HCT116 (cell line): ENCODE measurements around the gene ADARB2. TPM values are rescaled to one million over a fixed set of nuclear protein-coding genes. Genes with fewer than 3 reads are reported as not detected.

Source experiments
- ATAC-seq: fragments of 200-7000 bp; cut with Tn5 transposase; 2 replicates; pipeline ENCODE4 v1.9.1; 2020; ENCODE audit warnings: mild to moderate bottlenecking, moderate library complexity
- BruUV-seq: library from RNA; stranded (reverse); fragments of 400-500 nt; replicated peaks from 2 replicates; lab custom pipeline; 2021; lab: Mats Ljungman, UMichigan
- CTCF ChIA-PET: fragments of 300-600 bp; sonication (Branson Sonifier 250); formaldehyde crosslinking; loops from one replicate; lab custom pipeline; 2021; ENCODE audit warnings: antibody characterized with exemption; lab: Charles Lee
- POLR2A ChIA-PET: fragments of 300-600, 350-600 bp; sonication (Branson Sonifier 250); formaldehyde crosslinking; loops from one replicate; lab custom pipeline; 2021; ENCODE audit warnings: antibody characterized with exemption; lab: Charles Lee
- RAD21 ChIA-PET, 2 experiments: fragments of 300-600 bp; sonication (Branson Sonifier 250); formaldehyde crosslinking; loops; one replicate each; lab custom pipeline; 2023; ENCODE audit warnings: low total read pairs in 2 of 2; ENCODE audit not compliant: uncharacterized antibody in 2 of 2, unreplicated experiment in 2 of 2, low non-redundant PET in 1 of 2; lab: Charles Lee
- DNase-seq: peaks from one replicate; pipeline ENCODE4 v3.0.0-alpha.2; 2010; ENCODE audit warnings: low read depth, low spot score
- H2AFZ ChIP-seq: fragments of 200-600 bp; shearing (Covaris generic), sonication (generic); 2 replicates; pipeline ENCODE4 v1.6.1; 2017; ENCODE audit warnings: low read depth, mixed run types, mixed read lengths, antibody characterized with exemption, low read length; ENCODE audit not compliant: poor library complexity, severe bottlenecking
- H3K27ac ChIP-seq: 2 replicates; pipeline ENCODE4 v1.5.1; 2012; ENCODE audit warnings: low read depth, low read length
- H3K27me3 ChIP-seq: fragments of 200-600 bp; sonication (generic); 2 replicates; pipeline ENCODE4 v1.6.1; 2016; ENCODE audit warnings: mixed run types, low read length, mixed read lengths; ENCODE audit not compliant: insufficient read depth
- H3K36me3 ChIP-seq, 2 experiments: fragments of 200-500 bp in 1 of 2; fragments of 200-600 bp in 1 of 2; sonication (Bioruptor generic) in 1 of 2; sonication (generic) in 1 of 2; 2 replicates each; pipeline versions ENCODE4 v1.5.1 to v1.6.1; 2014 to 2016; ENCODE audit warnings: low read length in 2 of 2, inconsistent platforms in 1 of 2, mixed read lengths in 1 of 2, mixed run types in 1 of 2; ENCODE audit not compliant: insufficient read depth in 2 of 2, control insufficient read depth in 1 of 2
- H3K4me1 ChIP-seq, 2 experiments: fragments of 200-600 bp in 1 of 2; sonication (generic) in 1 of 2; 2 replicates each; pipeline versions ENCODE4 v1.5.1 to v1.6.1; 2012 to 2017; ENCODE audit warnings: low read length in 2 of 2, inconsistent platforms in 1 of 2, mild to moderate bottlenecking in 1 of 2, mixed read lengths in 1 of 2, mixed run types in 1 of 2, moderate library complexity in 1 of 2; ENCODE audit not compliant: insufficient read depth in 2 of 2, control insufficient read depth in 1 of 2
- H3K4me2 ChIP-seq: fragments of 200-600 bp; sonication (generic); 2 replicates; pipeline ENCODE4 v1.6.1; 2017; ENCODE audit warnings: mixed run types, low read length, mixed read lengths
- H3K4me3 ChIP-seq, 2 experiments: fragments of 200-600 bp in 1 of 2; sonication (generic) in 1 of 2; replicated peaks in 1 of 2; 2 replicates each; pipeline ENCODE4 v1.5.1; 2011 to 2016; ENCODE audit warnings: low read length in 2 of 2, control low read depth in 1 of 2, low read depth in 1 of 2, mild to moderate bottlenecking in 1 of 2, mixed read lengths in 1 of 2, mixed run types in 1 of 2
- H3K79me2 ChIP-seq: fragments of 200-600 bp; sonication (generic); 2 replicates; pipeline ENCODE4 v1.6.1; 2017; ENCODE audit warnings: mild to moderate bottlenecking, mixed run types, low read length, moderate library complexity, mixed read lengths; ENCODE audit not compliant: insufficient read depth
- H3K9ac ChIP-seq: fragments of 200-600 bp; sonication (generic); 2 replicates; pipeline ENCODE4 v1.6.1; 2016; ENCODE audit warnings: low read length, mixed read lengths
- H3K9me2 ChIP-seq: fragments of 200-600 bp; sonication (generic), shearing (Covaris generic); 2 replicates; pipeline ENCODE4 v1.6.1; 2017; ENCODE audit warnings: mixed run types, mild to moderate bottlenecking, moderate library complexity; ENCODE audit not compliant: insufficient read depth
- H3K9me3 ChIP-seq, 2 experiments: fragments of 200-500 bp in 1 of 2; fragments of 200-600 bp in 1 of 2; sonication (Bioruptor generic) in 1 of 2; sonication (generic) in 1 of 2; 2 replicates each; pipeline ENCODE4 v1.6.1; 2014 to 2017; ENCODE audit warnings: low read length in 2 of 2, mixed read lengths in 2 of 2, inconsistent platforms in 1 of 2, low read depth in 1 of 2, mild to moderate bottlenecking in 1 of 2, mixed run types in 1 of 2, moderate library complexity in 1 of 2; ENCODE audit not compliant: control insufficient read depth in 1 of 2, insufficient read depth in 1 of 2
- H4K20me1 ChIP-seq: fragments of 200-600 bp; sonication (generic), shearing (Covaris generic); 2 replicates; pipeline ENCODE4 v1.6.1; 2017; ENCODE audit warnings: mixed run types, mild to moderate bottlenecking, moderate library complexity; ENCODE audit not compliant: insufficient read depth
- CBX3 ChIP-seq: IDR thresholded peaks from 2 replicates; pipeline ENCODE4 v1.6.1; 2012; ENCODE audit warnings: low read depth
- POLR2AphosphoS5 ChIP-seq: IDR thresholded peaks from 2 replicates; pipeline ENCODE4 v1.6.1; 2011; ENCODE audit warnings: mild to moderate bottlenecking, low read depth, low read length, moderate library complexity
- SIN3A ChIP-seq: IDR thresholded peaks from 2 replicates; pipeline ENCODE4 v1.6.1; 2012; ENCODE audit warnings: low read depth
- SP1 ChIP-seq: IDR thresholded peaks from 2 replicates; pipeline ENCODE4 v1.6.1; 2012; ENCODE audit warnings: low read depth
- SRF ChIP-seq: IDR thresholded peaks from 2 replicates; pipeline ENCODE4 v1.6.1; 2012; ENCODE audit warnings: low read depth
- TCF7L2 ChIP-seq: IDR thresholded peaks from 2 replicates; pipeline ENCODE4 v1.7.0; 2011; ENCODE audit warnings: borderline replicate concordance, inconsistent platforms; ENCODE audit not compliant: insufficient read depth, insufficient read length; ENCODE audit errors: extremely low read depth
- YY1 ChIP-seq: IDR thresholded peaks from 2 replicates; pipeline ENCODE4 v1.6.1; 2011; ENCODE audit warnings: low read length, low read depth, moderate library complexity, mild to moderate bottlenecking; ENCODE audit not compliant: insufficient replicate concordance; ENCODE audit errors: extremely low read depth
- ZNF274 ChIP-seq: fragments of 200-500 bp; sonication (Bioruptor generic); IDR thresholded peaks from 2 replicates; pipeline ENCODE4 v1.6.1; 2014; ENCODE audit warnings: mild to moderate bottlenecking, low read depth, low read length, inconsistent platforms
- intact Hi-C: fragments of 100-400 bp; cut with micrococcal nuclease; formaldehyde crosslinking; loops from 2 replicates; pipeline ENCODE4 v1.10.0; 2022
- total RNA-seq: library from RNA; stranded (reverse); gene quantifications from one replicate; pipeline ENCODE4 v1.2.1, GENCODE V29; 2021; ENCODE audit not compliant: unreplicated experiment
- TF ChIP-seq, protein P1 (sequence below): IDR thresholded peaks from 2 replicates; pipeline ENCODE4 v1.6.1; 2012
- TF ChIP-seq, protein P2 (sequence below): IDR thresholded peaks from 2 replicates; pipeline ENCODE4 v1.6.1; 2012
- TF ChIP-seq, protein P3 (sequence below): IDR thresholded peaks from 2 replicates; pipeline ENCODE4 v1.6.1; 2012; ENCODE audit warnings: low read depth

ADARB2 gene
- total RNA-seq, 1 experiment from 2014 or later, result not detected

DNA sequence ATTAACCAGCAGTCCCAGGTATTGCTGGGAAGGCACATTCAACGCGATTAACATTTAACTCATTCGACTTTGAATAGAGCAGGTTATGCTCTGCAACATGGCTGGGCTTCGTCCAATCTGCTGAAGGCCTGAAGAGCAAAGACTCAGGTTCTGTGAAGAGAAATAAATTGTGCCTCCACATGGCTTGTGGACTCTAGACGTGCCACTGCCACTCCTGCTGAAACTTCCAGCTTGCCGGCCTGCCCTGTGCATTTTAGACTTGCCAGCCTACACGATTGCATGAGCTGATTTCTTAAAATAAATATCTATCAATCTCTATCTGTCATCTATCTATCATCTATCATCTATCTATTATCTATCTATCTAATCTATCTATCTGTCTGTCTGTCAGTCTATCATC, 543.2 kb downstream of the ADARB2 start:
- POLR2A ChIA-PET, result no interaction called here

More for the DNA sequence above, 543.2 kb downstream of the ADARB2 start:
- CTCF ChIA-PET, result no interaction called here
- ATAC-seq (no peak), DNase-seq (no peak)
- Histone ChIP-seq H3K9me2 (no peaks in the 10 kb centered on the region), H3K4me2 (no peak overlapping the region), H3K79me2 (no peaks in the 10 kb centered on the region), H3K36me3 (no peaks in the 10 kb centered on the region), H3K9me3 (no peaks in the 10 kb centered on the region), H2AFZ (no peak overlapping the region), H3K4me3 (no peak overlapping the region), H3K9ac (no peak overlapping the region), H3K27ac (no peak overlapping the region), H3K27me3 (peaks cover 50% of the 10 kb centered on the region), H3K4me1 (no peaks in the 10 kb centered on the region), H4K20me1 (no peaks in the 10 kb centered on the region)
- TF ChIP-seq POLR2AphosphoS5 (no peak), CBX3 (no peak), SP1 (no peak), TCF7L2 (no peak), SRF (no peak), SIN3A (no peak), YY1 (no peak), ZNF274 (no peak)
- TF ChIP-seq, protein P1, sequence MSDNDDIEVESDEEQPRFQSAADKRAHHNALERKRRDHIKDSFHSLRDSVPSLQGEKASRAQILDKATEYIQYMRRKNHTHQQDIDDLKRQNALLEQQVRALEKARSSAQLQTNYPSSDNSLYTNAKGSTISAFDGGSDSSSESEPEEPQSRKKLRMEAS, result no peak
- TF ChIP-seq, protein P2, sequence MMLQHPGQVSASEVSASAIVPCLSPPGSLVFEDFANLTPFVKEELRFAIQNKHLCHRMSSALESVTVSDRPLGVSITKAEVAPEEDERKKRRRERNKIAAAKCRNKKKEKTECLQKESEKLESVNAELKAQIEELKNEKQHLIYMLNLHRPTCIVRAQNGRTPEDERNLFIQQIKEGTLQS, result no peak
- TF ChIP-seq, protein P3, sequence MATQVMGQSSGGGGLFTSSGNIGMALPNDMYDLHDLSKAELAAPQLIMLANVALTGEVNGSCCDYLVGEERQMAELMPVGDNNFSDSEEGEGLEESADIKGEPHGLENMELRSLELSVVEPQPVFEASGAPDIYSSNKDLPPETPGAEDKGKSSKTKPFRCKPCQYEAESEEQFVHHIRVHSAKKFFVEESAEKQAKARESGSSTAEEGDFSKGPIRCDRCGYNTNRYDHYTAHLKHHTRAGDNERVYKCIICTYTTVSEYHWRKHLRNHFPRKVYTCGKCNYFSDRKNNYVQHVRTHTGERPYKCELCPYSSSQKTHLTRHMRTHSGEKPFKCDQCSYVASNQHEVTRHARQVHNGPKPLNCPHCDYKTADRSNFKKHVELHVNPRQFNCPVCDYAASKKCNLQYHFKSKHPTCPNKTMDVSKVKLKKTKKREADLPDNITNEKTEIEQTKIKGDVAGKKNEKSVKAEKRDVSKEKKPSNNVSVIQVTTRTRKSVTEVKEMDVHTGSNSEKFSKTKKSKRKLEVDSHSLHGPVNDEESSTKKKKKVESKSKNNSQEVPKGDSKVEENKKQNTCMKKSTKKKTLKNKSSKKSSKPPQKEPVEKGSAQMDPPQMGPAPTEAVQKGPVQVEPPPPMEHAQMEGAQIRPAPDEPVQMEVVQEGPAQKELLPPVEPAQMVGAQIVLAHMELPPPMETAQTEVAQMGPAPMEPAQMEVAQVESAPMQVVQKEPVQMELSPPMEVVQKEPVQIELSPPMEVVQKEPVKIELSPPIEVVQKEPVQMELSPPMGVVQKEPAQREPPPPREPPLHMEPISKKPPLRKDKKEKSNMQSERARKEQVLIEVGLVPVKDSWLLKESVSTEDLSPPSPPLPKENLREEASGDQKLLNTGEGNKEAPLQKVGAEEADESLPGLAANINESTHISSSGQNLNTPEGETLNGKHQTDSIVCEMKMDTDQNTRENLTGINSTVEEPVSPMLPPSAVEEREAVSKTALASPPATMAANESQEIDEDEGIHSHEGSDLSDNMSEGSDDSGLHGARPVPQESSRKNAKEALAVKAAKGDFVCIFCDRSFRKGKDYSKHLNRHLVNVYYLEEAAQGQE, result no peak
- intact Hi-C loops, result no loop called here
- no TSS peak for BruUV-seq
- RAD21 ChIA-PET, result no interaction called here
